Right lobe of liver (tissue), 6 donors: ENCODE measurements around the gene MICU2. TPM values are rescaled to one million over a fixed set of nuclear protein-coding genes. Genes with fewer than 3 reads are reported as not detected.

Experiments
- ATAC-seq, 4 donors: fragments of 200-7000 bp; cut with Tn5 transposase; one replicate each; pipeline ENCODE4 v1.9.1; 2020; ENCODE audit warnings: mild to moderate bottlenecking in 4 of 4, moderate library complexity in 4 of 4
- DNase-seq, 3 donors: peaks; one replicate each; pipeline ENCODE4 v3.0.0-alpha.2; 2020
- H3K27ac ChIP-seq, 3 donors: fragments of 200-600 bp; one replicate each; pipeline ENCODE4 v1.8.0; 2022
- H3K27me3 ChIP-seq, 2 donors: fragments of 200-600 bp; one replicate each; pipeline ENCODE4 v1.8.0; 2022
- H3K36me3 ChIP-seq, 4 donors: fragments of 200-600 bp; sonication (generic) in 1 of 4; one replicate each; pipeline versions ENCODE4 v1.5.1 to v1.8.0; 2017 to 2022; ENCODE audit warnings: control low read depth in 1 of 4
- H3K4me1 ChIP-seq, 4 donors: fragments of 200-600 bp; sonication (generic) in 1 of 4; one replicate each; pipeline versions ENCODE4 v1.5.1 to v1.8.0; 2017 to 2022; ENCODE audit warnings: control low read depth in 1 of 4
- H3K4me3 ChIP-seq, 3 donors: fragments of 200-600 bp; one replicate each; pipeline ENCODE4 v1.8.0; 2022
- H3K9me3 ChIP-seq, 4 donors: fragments of 200-600 bp; sonication (generic) in 1 of 4; one replicate each; pipeline versions ENCODE4 v1.5.1 to v1.8.0; 2017 to 2022; ENCODE audit warnings: control low read depth in 1 of 4
- CTCF ChIP-seq, 4 donors: fragments of 200-600 bp in 3 of 4; fragments of 450-650 bp in 1 of 4; IDR thresholded peaks; one replicate each; pipeline versions ENCODE4 v1.5.1 to v1.8.0; 2016 to 2022; ENCODE audit warnings: antibody characterized with exemption in 4 of 4, mild to moderate bottlenecking in 2 of 4
- POLR2A ChIP-seq: fragments of 450-650 bp; IDR thresholded peaks from one replicate; pipeline ENCODE4 v1.6.1; 2017; ENCODE audit warnings: antibody characterized with exemption, mild to moderate bottlenecking
- WGBS: methylation state at CpG from one replicate; pipeline ENCODE4 v1.1.6; 2018; ENCODE audit warnings: low coverage, low lambda C conversion rate; ENCODE audit not compliant: insufficient coverage; ENCODE audit errors: missing lambda C conversion rate; 5-methylcytosine and 5-hydroxymethylcytosine counted together
- intact Hi-C, 2 donors: fragments of 100-400 bp; cut with DNase I; formaldehyde crosslinking; loops; one replicate each; pipeline versions ENCODE4 v1.11.2 to v1.14.1; 2022
- total RNA-seq, 6 experiments: library from RNA; depleted of rRNA in 2 of 6; stranded (reverse); fragments of >200 nt in 2 of 6; fragmentation: NEBNext Ultra II Directional in 3 of 6; extraction: Animal tissue kit (Norgen Biotek cat#: 25700) in 3 of 6; gene quantifications; one replicate each; pipeline versions ENCODE4 v1.1.0 to v1.2.4, GENCODE V29; 2016 to 2023
- donor health status: DM: no; HTN: yes; CAD: no.
- donor health status: DM: no; HTN: no; CAD: no.
- donor health status: DM: no; HTN: no; CAD: no.
- donor health status: DM: no; HTN: yes; CAD: no.
- donor health status: DM: no; HTN: yes; CAD: no.

Gene MICU2
- total RNA-seq, 6 experiments from 2014 or later = 13.1 to 71.1 (median 16.4) TPM

- no peaks in the 10 kb centered on the region for H3K27me3 ChIP-seq
- H3K9me3 ChIP-seq = no peaks in the 10 kb centered on the region
- ATAC-seq (no peak), DNase-seq (no peak)
- H3K27ac ChIP-seq = no peak overlapping the region
- no peak for TF ChIP-seq POLR2A
- TF ChIP-seq CTCF (IDR thresholded peaks at IDR 0.05) = no peak
- intact Hi-C loops = no loop called here
- no peak overlapping the region for H3K4me3 ChIP-seq
- H3K4me1 ChIP-seq = peaks cover 0 to 5% (median 0%) of the 10 kb centered on the region in 4 donors
- no peaks in the 10 kb centered on the region for H3K36me3 ChIP-seq
- 79% methylated on average over 3 of the region's 3 CpGs for WGBS
Measured at GRCh38 chr13:21529146-21529893, 74.7 kb downstream of the MICU2 start.

GRCh38 chr13:21528616-21529015 lies 75.4 kb downstream of the MICU2 start:
- H3K9me3 ChIP-seq = no peaks in the 10 kb centered on the region
- TF ChIP-seq POLR2A (no peak), CTCF (IDR thresholded peaks at IDR 0.05) (no peak)

GRCh38 chr13:21526707-21527540 lies 77.0 kb downstream of the MICU2 start:
- no peak for TF ChIP-seq CTCF (IDR thresholded peaks at IDR 0.05)
- no peak for TF ChIP-seq POLR2A
- H3K4me3 ChIP-seq = no peak overlapping the region
- DNase-seq = no peak
- peaks cover 0 to 5% (median 0%) of the 10 kb centered on the region in 4 donors for H3K4me1 ChIP-seq
- H3K27me3 ChIP-seq = no peaks in the 10 kb centered on the region
- H3K36me3 ChIP-seq = no peaks in the 10 kb centered on the region
- 74% methylated on average over 6 of the region's 6 CpGs for WGBS
- no peaks in the 10 kb centered on the region for H3K9me3 ChIP-seq
- ATAC-seq = peak in 1 of 4 donors; percentile 41
- intact Hi-C loops = no loop called here
- no peak overlapping the region for H3K27ac ChIP-seq

More at GRCh38 chr13:21528616-21529015, 75.4 kb downstream of the MICU2 start:
- no peak for ATAC-seq
- H3K36me3 ChIP-seq = no peaks in the 10 kb centered on the region
- no peak for DNase-seq
- WGBS = 97% methylated on average over 6 of the region's 6 CpGs
- no peak overlapping the region for H3K27ac ChIP-seq
- H3K4me1 ChIP-seq = peaks cover 0 to 5% (median 0%) of the 10 kb centered on the region in 4 donors
- H3K4me3 ChIP-seq = no peak overlapping the region
- intact Hi-C loops = no loop called here
- no peaks in the 10 kb centered on the region for H3K27me3 ChIP-seq

GRCh38 chr13:21522847-21523246 lies 81.1 kb downstream of the MICU2 start:
- no peak overlapping the region for H3K27ac ChIP-seq
- ATAC-seq (no peak), DNase-seq (no peak)
- H3K4me1 ChIP-seq = peaks cover 0 to 5% (median 0%) of the 10 kb centered on the region in 4 donors
- no peaks in the 10 kb centered on the region for H3K9me3 ChIP-seq
- H3K36me3 ChIP-seq = no peaks in the 10 kb centered on the region
- no peaks in the 10 kb centered on the region for H3K27me3 ChIP-seq
- TF ChIP-seq POLR2A = no peak
- TF ChIP-seq CTCF (IDR thresholded peaks at IDR 0.05) = no peak
- intact Hi-C loops = no loop called here
- H3K4me3 ChIP-seq = no peak overlapping the region
- 92% methylated on average over 2 of the region's 2 CpGs for WGBS
